Measurements from ENCODE around the gene LRRC74B. TPM values are rescaled to one million over a fixed set of nuclear protein-coding genes. Genes with fewer than 3 reads are reported as not detected.
A peak's percentile ranks its signal among the peaks of the same experiment; 100 is the strongest.

LRRC74B gene
- total RNA-seq, 4 donors from 2014 or later, result not detected

- peaks cover 0 to 47% of the 10 kb centered on the region in 2 donors for H3K36me3 ChIP-seq
- no peaks in the 10 kb centered on the region for H3K9me3 ChIP-seq
- ATAC-seq, result no peak
- H3K27ac ChIP-seq, result no peak overlapping the region
- in situ Hi-C loops (cut with MboI; ENCODE audit: low sequenced_read_pairs in 4 of 4), result no loop called here
- no peaks in the 10 kb centered on the region for H3K27me3 ChIP-seq
- no peak for DNase-seq
- intact Hi-C loops (cut with DNase I; ENCODE audit: low total_unique reads), result loop anchor here (5.0 kb wide), 1 partner anchor 36 kb away; no protein-coding TSS in a partner anchor
- peaks cover 20 to 30% of the 10 kb centered on the region in 2 donors for H3K4me1 ChIP-seq
- no peak overlapping the region for H3K4me3 ChIP-seq
- TF ChIP-seq POLR2A (IDR thresholded peaks at IDR 0.05), result no peak
- TF ChIP-seq CTCF (IDR thresholded peaks at IDR 0.05 in 4 of 5, conservative IDR thresholded peaks at IDR 0.05 in 1 of 5), result no peak
Measured at GRCh38 chr22:20998411-20999336, 47.1 kb upstream of the LRRC74B start.

GRCh38 chr22:20999350-21000206 lies 46.2 kb upstream of the LRRC74B start:
- TF ChIP-seq CTCF (IDR thresholded peaks at IDR 0.05 in 4 of 5, conservative IDR thresholded peaks at IDR 0.05 in 1 of 5) (no peak), POLR2A (IDR thresholded peaks at IDR 0.05) (no peak)
- peak overlapping the region in 1 of 4 donors; percentile 72 for H3K4me3 ChIP-seq
- in situ Hi-C loops (cut with MboI; ENCODE audit: low sequenced_read_pairs in 4 of 4), result loop anchor here in 1 of 4 donors (10.0 kb wide), 1 partner anchor 115 kb away; no protein-coding TSS in a partner anchor
- peaks cover 0 to 38% of the 10 kb centered on the region in 2 donors for H3K36me3 ChIP-seq
- no peaks in the 10 kb centered on the region for H3K9me3 ChIP-seq
- no peaks in the 10 kb centered on the region for H3K27me3 ChIP-seq
- DNase-seq, result no peak
- intact Hi-C loops (cut with DNase I; ENCODE audit: low total_unique reads), result loop anchor here (5.0 to 10.0 kb wide), 2 partner anchors 37 to 115 kb away; no protein-coding TSS in a partner anchor
- no peak for ATAC-seq
- peak overlapping the region in 1 of 4 donors; percentile 96 for H3K27ac ChIP-seq
- H3K4me1 ChIP-seq, result peaks cover 26 to 36% of the 10 kb centered on the region in 2 donors

- intact Hi-C loops (cut with DNase I; ENCODE audit: low total_unique reads) (loop anchor here (10.0 kb wide), 1 partner anchor 116 kb away; no protein-coding TSS in a partner anchor), in situ Hi-C loops (cut with MboI; ENCODE audit: low sequenced_read_pairs in 4 of 4) (loop anchor here in 1 of 4 donors (10.0 kb wide), 1 partner anchor 116 kb away; no protein-coding TSS in a partner anchor)
- Histone ChIP-seq H3K4me1 (peaks cover 26 to 36% of the 10 kb centered on the region in 2 donors), H3K27me3 (no peaks in the 10 kb centered on the region), H3K27ac (peak overlapping the region; percentile 92 to 99 (median 98)), H3K9me3 (no peaks in the 10 kb centered on the region), H3K36me3 (peaks cover 0 to 35% of the 10 kb centered on the region in 2 donors), H3K4me3 (peak overlapping the region; percentile 72 to 94 (median 85))
- DNase-seq (no peak), ATAC-seq (no peak)
- TF ChIP-seq POLR2A (IDR thresholded peaks at IDR 0.05), result no peak
- no peak for TF ChIP-seq CTCF (IDR thresholded peaks at IDR 0.05 in 4 of 5, conservative IDR thresholded peaks at IDR 0.05 in 1 of 5)
Measured at GRCh38 chr22:21000207-21000986, 45.3 kb upstream of the LRRC74B start.
